IPS-18c (cell line): Measurements from ENCODE around the gene RPS27L.
A peak's percentile ranks its signal among the peaks of the same experiment; 100 is the strongest.

Experiments
- H3K4me3 ChIP-seq: 2 replicates; pipeline ENCODE4 v1.7.0; 2013; ENCODE audit warnings: low read depth, mild to moderate bottlenecking, low read length, moderate library complexity; ENCODE audit not compliant: insufficient read depth
- H3K9me3 ChIP-seq: one replicate; pipeline ENCODE4 v1.6.1; 2013; ENCODE audit warnings: mild to moderate bottlenecking, low read length, moderate library complexity; ENCODE audit not compliant: control insufficient read depth, insufficient read depth

RPS27L gene

GRCh38 chr15:63157118-63157843, at the start of gene RPS27L:
Gene RPS27L, minus strand, starts transcription at chr15:63157477. Its CDS starts 72 bp downstream, at chr15:63157405.
- peak within 1 kb of the TSS; percentile 95 for H3K4me3 ChIP-seq
- H3K9me3 ChIP-seq = no peaks in the 10 kb centered on the region

GRCh38 chr15:63206079-63206478, 48.8 kb upstream of the RPS27L start:
- H3K9me3 ChIP-seq = no peaks in the 10 kb centered on the region
- H3K4me3 ChIP-seq = no peak overlapping the region

- H3K9me3 ChIP-seq = no peaks in the 10 kb centered on the region
- no peak overlapping the region for H3K4me3 ChIP-seq
Observed at GRCh38 chr15:63203451-63204090, 46.3 kb upstream of the RPS27L start.

GRCh38 chr15:63202861-63203260, 45.6 kb upstream of the RPS27L start:
- Histone ChIP-seq H3K9me3 (no peaks in the 10 kb centered on the region), H3K4me3 (no peak overlapping the region)

- H3K4me3 ChIP-seq = no peak overlapping the region
- H3K9me3 ChIP-seq = no peaks in the 10 kb centered on the region
Observed at GRCh38 chr15:63200464-63201249, 43.4 kb upstream of the RPS27L start.

- Histone ChIP-seq H3K4me3 (no peak overlapping the region), H3K9me3 (no peaks in the 10 kb centered on the region)
Observed at GRCh38 chr15:63198371-63199250, 41.3 kb upstream of the RPS27L start.

- Histone ChIP-seq H3K4me3 (no peak overlapping the region), H3K9me3 (no peaks in the 10 kb centered on the region)
Observed at GRCh38 chr15:63197626-63198025, 40.3 kb upstream of the RPS27L start.

- H3K9me3 ChIP-seq = no peaks in the 10 kb centered on the region
- H3K4me3 ChIP-seq = no peak overlapping the region
Observed at GRCh38 chr15:63196842-63197241, 39.6 kb upstream of the RPS27L start.

- Histone ChIP-seq H3K9me3 (no peaks in the 10 kb centered on the region), H3K4me3 (no peak overlapping the region)
Observed at GRCh38 chr15:63195569-63196015, 38.3 kb upstream of the RPS27L start.

GRCh38 chr15:63194880-63195568, 37.7 kb upstream of the RPS27L start:
- H3K4me3 ChIP-seq = no peak overlapping the region
- no peaks in the 10 kb centered on the region for H3K9me3 ChIP-seq

- Histone ChIP-seq H3K4me3 (no peak overlapping the region), H3K9me3 (no peaks in the 10 kb centered on the region)
Observed at GRCh38 chr15:63194302-63194701, 37.0 kb upstream of the RPS27L start.

GRCh38 chr15:63192619-63193206, 35.4 kb upstream of the RPS27L start:
- Histone ChIP-seq H3K9me3 (no peaks in the 10 kb centered on the region), H3K4me3 (no peak overlapping the region)

GRCh38 chr15:63191895-63192618, 34.8 kb upstream of the RPS27L start:
- Histone ChIP-seq H3K4me3 (no peak overlapping the region), H3K9me3 (no peaks in the 10 kb centered on the region)

GRCh38 chr15:63190769-63191649, 33.7 kb upstream of the RPS27L start:
- no peaks in the 10 kb centered on the region for H3K9me3 ChIP-seq
- H3K4me3 ChIP-seq = no peak overlapping the region
